CD14-positive monocyte (primary cell): Measurements from ENCODE around the gene DOK4. TPM values are rescaled to one million over a fixed set of nuclear protein-coding genes. Genes with fewer than 3 reads are reported as not detected.
A peak's percentile ranks its signal among the peaks of the same experiment; 100 is the strongest.

ENCODE experiments used
- DNase-seq, 3 donors: peaks; one replicate each; pipeline ENCODE4 v3.0.0-alpha.2; 2011 to 2022
- H2AFZ ChIP-seq: 2 replicates; pipeline ENCODE4 v1.6.0; 2012; ENCODE audit warnings: mild to moderate bottlenecking, low read depth, low read length, inconsistent platforms; ENCODE audit not compliant: insufficient read depth, poor library complexity, severe bottlenecking
- H3K27ac ChIP-seq, 2 donors: 1 replicate in 1 of 2; 2 replicates in 1 of 2; pipeline ENCODE4 v1.5.1; 2012 to 2013; ENCODE audit warnings: low read length in 2 of 2, control low read depth in 1 of 2, inconsistent platforms in 1 of 2, low read depth in 1 of 2, mild to moderate bottlenecking in 1 of 2
- H3K27me3 ChIP-seq, 2 donors: one replicate each; pipeline versions ENCODE4 v1.6.0 to v1.6.1; 2011 to 2013; ENCODE audit warnings: low read length in 2 of 2; ENCODE audit not compliant: control insufficient read depth in 2 of 2, insufficient read depth in 2 of 2
- H3K36me3 ChIP-seq, 2 donors: replicated peaks in 1 of 2; 1 replicate in 1 of 2; 2 replicates in 1 of 2; pipeline versions ENCODE4 v1.5.1 to v1.6.1; 2012 to 2013; ENCODE audit warnings: low read length in 2 of 2, control low read depth in 1 of 2, inconsistent platforms in 1 of 2, mild to moderate bottlenecking in 1 of 2; ENCODE audit not compliant: insufficient read depth in 2 of 2, control insufficient read depth in 1 of 2
- H3K4me1 ChIP-seq, 2 donors: 1 replicate in 1 of 2; 2 replicates in 1 of 2; pipeline versions ENCODE4 v1.5.1 to v1.6.1; 2012 to 2013; ENCODE audit warnings: low read length in 2 of 2, control low read depth in 1 of 2, inconsistent platforms in 1 of 2, mild to moderate bottlenecking in 1 of 2, moderate library complexity in 1 of 2; ENCODE audit not compliant: insufficient read depth in 2 of 2, control insufficient read depth in 1 of 2
- H3K4me2 ChIP-seq: replicated peaks from 2 replicates; pipeline ENCODE3; 2012; ENCODE audit warnings: low read length, moderate library complexity, mild to moderate bottlenecking; ENCODE audit not compliant: poor library complexity, severe bottlenecking; ENCODE audit errors: extremely low read depth
- H3K4me3 ChIP-seq, 3 experiments: fragments of 200-600 bp in 1 of 3; sonication (generic) in 1 of 3; replicated peaks in 1 of 3; 1 replicate in 2 of 3; 2 replicates in 1 of 3; pipeline ENCODE4 v1.5.1; 2011 to 2013; ENCODE audit warnings: low read length in 3 of 3, mild to moderate bottlenecking in 3 of 3, control low read depth in 2 of 3, low read depth in 2 of 3, inconsistent platforms in 1 of 3, moderate library complexity in 1 of 3
- H3K79me2 ChIP-seq: 2 replicates; pipeline ENCODE4 v1.6.0; 2012; ENCODE audit warnings: mild to moderate bottlenecking, control low read depth, inconsistent platforms, low read length, moderate library complexity; ENCODE audit not compliant: insufficient read depth
- H3K9ac ChIP-seq: 2 replicates; pipeline ENCODE4 v1.6.0; 2017; ENCODE audit warnings: low read length, mild to moderate bottlenecking; ENCODE audit not compliant: insufficient read depth, poor library complexity, severe bottlenecking
- H3K9me3 ChIP-seq, 2 donors: replicated peaks in 1 of 2; 1 replicate in 1 of 2; 2 replicates in 1 of 2; pipeline versions ENCODE4 v1.5.1 to v1.6.1; 2012 to 2013; ENCODE audit warnings: low read length in 2 of 2, control low read depth in 1 of 2; ENCODE audit not compliant: control insufficient read depth in 1 of 2, insufficient read depth in 1 of 2
- H4K20me1 ChIP-seq: 2 replicates; pipeline ENCODE4 v1.6.0; 2012; ENCODE audit warnings: mild to moderate bottlenecking, low read length, control low read depth, moderate library complexity; ENCODE audit not compliant: insufficient read depth
- H3K27ac Mint-ChIP-seq, 7 donors: one replicate each; pipeline ENCODE4 v1.8.0; 2020; ENCODE audit warnings: mild to moderate bottlenecking in 7 of 7, mixed read lengths in 7 of 7, moderate library complexity in 6 of 7, inconsistent platforms in 2 of 7
- H3K27me3 Mint-ChIP-seq, 3 donors: one replicate each; pipeline ENCODE4 v1.8.0; 2021 to 2022; ENCODE audit warnings: low read depth in 3 of 3, mild to moderate bottlenecking in 3 of 3, mixed read lengths in 3 of 3, moderate library complexity in 3 of 3, inconsistent platforms in 1 of 3
- H3K36me3 Mint-ChIP-seq, 2 donors: one replicate each; pipeline ENCODE4 v1.8.0; 2020; ENCODE audit warnings: mixed read lengths in 2 of 2, inconsistent platforms in 1 of 2, mild to moderate bottlenecking in 1 of 2
- H3K4me1 Mint-ChIP-seq: one replicate; pipeline ENCODE4 v1.8.0; 2020; ENCODE audit warnings: mild to moderate bottlenecking, mixed read lengths
- H3K4me3 Mint-ChIP-seq, 2 donors: one replicate each; pipeline ENCODE4 v1.8.0; 2020; ENCODE audit warnings: mild to moderate bottlenecking in 2 of 2, mixed read lengths in 2 of 2, moderate library complexity in 1 of 2
- H3K9me3 Mint-ChIP-seq, 7 donors: one replicate each; pipeline ENCODE4 v1.8.0; 2020 to 2022; ENCODE audit warnings: mixed read lengths in 7 of 7, mild to moderate bottlenecking in 6 of 7, moderate library complexity in 6 of 7, inconsistent platforms in 2 of 7
- WGBS: methylation state at CpG from one replicate; pipeline ENCODE4 v1.1.5; 2013; ENCODE audit warnings: missing lambda C conversion rate; ENCODE audit not compliant: insufficient coverage; 5-methylcytosine and 5-hydroxymethylcytosine counted together
- intact Hi-C, 2 donors: fragments of 100-400 bp; cut with micrococcal nuclease; formaldehyde crosslinking; loops; one replicate each; pipeline versions ENCODE4 v1.15.0 to v1.15.1; 2023
- polyA plus RNA-seq, 3 donors: library from polyadenylated mRNA; depleted of rRNA in 1 of 3; unstranded in 2 of 3; stranded (reverse) in 1 of 3; fragments of 300-500 nt in 2 of 3; fragments of >200 nt in 1 of 3; fragmentation: Illumina TruSeq in 2 of 3; gene quantifications; 1 replicate in 2 of 3; 2 replicates in 1 of 3; pipeline ENCODE4 v1.2.3, GENCODE V29; 2012 to 2021
- TF ChIP-seq, protein P1 (sequence below): fragments of 200-600 bp; IDR thresholded peaks from one replicate; pipeline ENCODE4 v1.8.0; 2022; ENCODE audit warnings: antibody characterized with exemption, mild to moderate bottlenecking

Gene DOK4
- polyA plus RNA-seq, 3 donors: 0.09 to 0.17 TPM; not detected in 1

DNA sequence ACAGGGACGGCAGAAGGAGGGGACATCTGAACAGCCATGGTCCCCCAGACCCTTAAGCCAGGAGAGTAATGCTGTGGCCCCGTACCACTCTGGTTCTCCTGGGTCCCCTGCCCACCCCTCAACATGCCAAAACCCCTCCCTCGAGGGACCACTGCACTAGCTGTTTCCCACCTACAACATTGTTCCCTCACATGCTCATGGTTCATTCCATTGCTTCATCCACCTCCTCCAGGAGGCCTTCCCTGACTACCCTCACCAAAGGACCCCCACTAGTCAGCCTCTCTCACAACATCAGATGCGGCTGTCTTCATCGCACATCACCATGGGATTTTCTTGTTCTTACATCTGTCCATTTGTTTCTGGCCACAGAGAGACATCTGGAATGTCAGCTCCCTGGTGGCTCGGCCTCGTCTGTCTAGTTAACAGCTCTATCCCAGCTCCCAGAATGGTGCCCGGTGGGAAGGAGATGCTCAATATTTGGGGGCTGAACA is 1.7 kb downstream of the DOK4 start:
- Histone ChIP-seq H3K4me1 (peaks cover 12 to 15% of the 10 kb centered on the region in 2 donors), H3K9me3 (no peaks in the 10 kb centered on the region), H3K36me3 (no peaks in the 10 kb centered on the region), H3K27ac (no peak overlapping the region), H3K9ac (no peak overlapping the region), H2AFZ (no peak overlapping the region), H4K20me1 (no peaks in the 10 kb centered on the region), H3K79me2 (no peaks in the 10 kb centered on the region), H3K27me3 (peaks cover 0 to 15% of the 10 kb centered on the region in 2 donors), H3K4me3 (no peak overlapping the region), H3K4me2 (no peak overlapping the region)
- Mint-ChIP-seq H3K27ac (peak overlapping the region in 1 of 7 donors; percentile 10), H3K27me3 (peaks cover 17 to 31% (median 23%) of the 10 kb centered on the region in 3 donors), H3K4me1 (peaks cover 13% of the 10 kb centered on the region), H3K36me3 (no peaks in the 10 kb centered on the region), H3K4me3 (peak overlapping the region in 1 of 2 donors; percentile 26), H3K9me3 (peaks cover 0 to 2% (median 0%) of the 10 kb centered on the region in 7 donors)
- intact Hi-C loops: no loop called here
- TF ChIP-seq, protein P1, sequence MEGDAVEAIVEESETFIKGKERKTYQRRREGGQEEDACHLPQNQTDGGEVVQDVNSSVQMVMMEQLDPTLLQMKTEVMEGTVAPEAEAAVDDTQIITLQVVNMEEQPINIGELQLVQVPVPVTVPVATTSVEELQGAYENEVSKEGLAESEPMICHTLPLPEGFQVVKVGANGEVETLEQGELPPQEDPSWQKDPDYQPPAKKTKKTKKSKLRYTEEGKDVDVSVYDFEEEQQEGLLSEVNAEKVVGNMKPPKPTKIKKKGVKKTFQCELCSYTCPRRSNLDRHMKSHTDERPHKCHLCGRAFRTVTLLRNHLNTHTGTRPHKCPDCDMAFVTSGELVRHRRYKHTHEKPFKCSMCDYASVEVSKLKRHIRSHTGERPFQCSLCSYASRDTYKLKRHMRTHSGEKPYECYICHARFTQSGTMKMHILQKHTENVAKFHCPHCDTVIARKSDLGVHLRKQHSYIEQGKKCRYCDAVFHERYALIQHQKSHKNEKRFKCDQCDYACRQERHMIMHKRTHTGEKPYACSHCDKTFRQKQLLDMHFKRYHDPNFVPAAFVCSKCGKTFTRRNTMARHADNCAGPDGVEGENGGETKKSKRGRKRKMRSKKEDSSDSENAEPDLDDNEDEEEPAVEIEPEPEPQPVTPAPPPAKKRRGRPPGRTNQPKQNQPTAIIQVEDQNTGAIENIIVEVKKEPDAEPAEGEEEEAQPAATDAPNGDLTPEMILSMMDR: no peak
- DNase-seq: no peak
- 100% methylated on average over 4 of the region's 8 CpGs for WGBS

DNA sequence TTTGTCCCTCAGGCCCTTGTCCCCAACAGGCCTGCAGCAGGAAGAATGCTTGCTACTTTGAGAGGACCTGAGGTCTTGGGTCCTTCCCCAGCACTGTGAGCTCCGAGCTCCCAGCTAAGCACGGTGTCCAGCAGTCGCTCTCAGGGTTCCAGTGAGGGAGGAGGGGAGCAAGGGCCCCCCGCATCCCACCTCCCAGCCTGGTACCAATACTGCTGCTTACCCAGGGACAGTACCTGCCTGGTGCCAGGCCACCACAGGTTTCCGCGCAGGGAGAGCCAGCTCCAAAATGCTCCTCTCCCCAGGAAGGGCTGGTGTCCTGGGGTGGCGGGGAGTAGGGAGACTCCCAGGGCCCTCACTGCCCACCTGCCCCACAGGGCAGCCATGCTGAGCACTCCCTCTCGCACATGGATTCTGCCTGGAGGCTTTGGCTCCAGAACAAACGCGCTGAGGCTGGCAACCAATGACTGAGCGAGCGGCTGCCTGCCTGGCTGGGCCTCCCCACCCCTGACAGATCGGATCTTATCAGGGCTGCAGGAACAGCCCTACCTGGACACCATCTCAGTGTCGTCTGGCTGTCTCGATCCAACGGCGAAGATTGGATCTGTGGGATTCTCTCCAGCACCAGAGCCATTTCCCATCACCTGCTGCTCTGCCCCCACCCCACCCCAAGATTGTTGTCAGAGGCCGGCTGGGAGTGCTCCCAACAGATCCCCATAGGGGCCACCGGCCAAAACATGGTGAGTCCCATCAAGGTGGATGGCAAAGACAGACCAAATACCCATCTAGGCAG is 2.4 kb downstream of the DOK4 start:
- peaks cover 0 to 1% of the 10 kb centered on the region in 2 donors for H3K36me3 Mint-ChIP-seq
- Histone ChIP-seq H3K4me2 (no peak overlapping the region), H3K27ac (no peak overlapping the region), H4K20me1 (no peaks in the 10 kb centered on the region), H3K36me3 (no peaks in the 10 kb centered on the region), H2AFZ (no peak overlapping the region), H3K79me2 (no peaks in the 10 kb centered on the region), H3K9me3 (no peaks in the 10 kb centered on the region), H3K4me3 (no peak overlapping the region), H3K4me1 (peaks cover 18 to 22% of the 10 kb centered on the region in 2 donors), H3K9ac (no peak overlapping the region), H3K27me3 (peaks cover 0 to 21% of the 10 kb centered on the region in 2 donors)
- H3K27me3 Mint-ChIP-seq: peaks cover 22 to 38% (median 26%) of the 10 kb centered on the region in 3 donors
- intact Hi-C loops: no loop called here
- no peak for DNase-seq
- TF ChIP-seq, protein P1: no peak
- peaks cover 0 to 3% (median 2%) of the 10 kb centered on the region in 7 donors for H3K9me3 Mint-ChIP-seq
- H3K27ac Mint-ChIP-seq: no peak overlapping the region
- WGBS: 95% methylated on average over 13 of the region's 19 CpGs
- H3K4me3 Mint-ChIP-seq: no peak overlapping the region
- H3K4me1 Mint-ChIP-seq: peaks cover 16% of the 10 kb centered on the region
